Activated CD4-positive, CD25-positive, alpha-beta regulatory T cell (primary cell): ENCODE measurements around the gene NME1.
"Not testable (repeated sequence)": the region's sequence is repeated elsewhere in the genome, so short reads cannot be mapped to it uniquely, and the experiment has no call there.

Experiments used
- DNase-seq, 4 experiments: peaks; one replicate each; lab custom pipeline; 2025; lab: John Stamatoyannopoulos, UW

The NME1 gene

GRCh38 chr17:51153210-51154072, at the start of gene NME1:
Gene NME1, plus strand, starts transcription at chr17:51153559. Its CDS starts 2,096 bp downstream, at chr17:51155655.
- DNase-seq, result peak; percentile 83 to 98 (median 90)

GRCh38 chr17:51107778-51108177, 45.6 kb upstream of the NME1 start:
- DNase-seq, result no peak

- not testable (repeated sequence) for DNase-seq
These were observed 40.8 kb upstream of the NME1 start for GRCh38 chr17:51112303-51113222.

GRCh38 chr17:51115179-51115578, 38.2 kb upstream of the NME1 start:
- no peak for DNase-seq

- no peak for DNase-seq
These were observed 34.8 kb upstream of the NME1 start for GRCh38 chr17:51118330-51119195.

- DNase-seq, result no peak
These were observed 33.7 kb upstream of the NME1 start for GRCh38 chr17:51119415-51120356.

- DNase-seq, result peak in 3 of 4 experiments; percentile 37 to 39 (median 37)
These were observed 33.0 kb upstream of the NME1 start for GRCh38 chr17:51120357-51120738.

- peak; percentile 68 to 88 (median 79) for DNase-seq
These were observed 32.4 kb upstream of the NME1 start, which contains the start of gene SPAG9 for GRCh38 chr17:51120739-51121619. Gene SPAG9, minus strand, starts transcription at chr17:51120868. Its CDS starts 212 bp downstream, at chr17:51120656.

GRCh38 chr17:51121620-51122472, 31.5 kb upstream of the NME1 start:
- DNase-seq, result peak in 3 of 4 experiments; percentile 8 to 68 (median 67)

GRCh38 chr17:51122473-51123115, 30.8 kb upstream of the NME1 start:
- not testable (repeated sequence) for DNase-seq

GRCh38 chr17:51124640-51125503, 28.5 kb upstream of the NME1 start:
- no peak for DNase-seq

- DNase-seq, result no peak
These were observed 25.3 kb upstream of the NME1 start for GRCh38 chr17:51128076-51128475.

- DNase-seq, result no peak
These were observed 20.4 kb upstream of the NME1 start for GRCh38 chr17:51132964-51133319.

- no peak for DNase-seq
These were observed 20.0 kb upstream of the NME1 start for GRCh38 chr17:51133365-51133764.

GRCh38 chr17:51135956-51136355, 17.4 kb upstream of the NME1 start:
- DNase-seq, result no peak

- DNase-seq, result no peak
These were observed 10.8 kb upstream of the NME1 start for GRCh38 chr17:51142597-51142996.
